Measurements from ENCODE around the gene GNB2.

- TF ChIP-seq POLR2A (IDR thresholded peaks at IDR 0.05; ENCODE audit: low read depth) (no peak), CTCF (IDR thresholded peaks at IDR 0.05) (no peak)
Measured at GRCh38 chr7:100680576-100681271, 7.2 kb downstream of the GNB2 start.
